Measurements from ENCODE around the gene UNC13D. TPM values are rescaled to one million over a fixed set of nuclear protein-coding genes. Genes with fewer than 3 reads are reported as not detected.

The UNC13D gene
- total RNA-seq, 1 donor from 2014 or later = 4.7 TPM

DNA sequence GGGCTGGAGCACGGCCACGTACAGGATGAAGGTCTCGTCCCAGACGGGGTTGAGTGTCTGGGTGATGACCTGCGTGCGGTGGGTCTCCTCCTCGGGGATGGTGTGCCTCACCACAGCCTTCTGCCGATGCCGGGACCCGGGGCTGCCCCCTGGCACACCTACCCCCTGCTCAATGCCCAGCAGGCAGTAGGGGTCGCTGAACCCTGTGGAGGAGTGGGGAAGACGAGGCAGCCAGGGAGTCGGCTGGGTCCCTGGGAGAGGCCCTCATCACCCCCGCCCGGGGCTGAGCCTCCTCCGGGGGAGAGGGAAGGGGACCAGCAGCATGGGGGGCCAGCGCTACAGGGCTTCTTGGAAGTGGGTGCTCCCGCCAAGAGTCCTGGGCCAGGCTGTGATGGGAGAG is 1.8 kb downstream of the UNC13D start:
- Histone ChIP-seq H3K27me3 (ENCODE audit: control insufficient read depth, insufficient read depth, low read length) (no peaks in the 10 kb centered on the region), H3K36me3 (ENCODE audit: control insufficient read depth, insufficient read depth, low read length) (peaks cover 17% of the 10 kb centered on the region), H3K4me3 (ENCODE audit: low read depth, low read length) (no peak overlapping the region)
- no peak for FAIRE-seq
- no peak for DNase-seq (ENCODE audit: low read depth)
- TF ChIP-seq, protein P1, sequence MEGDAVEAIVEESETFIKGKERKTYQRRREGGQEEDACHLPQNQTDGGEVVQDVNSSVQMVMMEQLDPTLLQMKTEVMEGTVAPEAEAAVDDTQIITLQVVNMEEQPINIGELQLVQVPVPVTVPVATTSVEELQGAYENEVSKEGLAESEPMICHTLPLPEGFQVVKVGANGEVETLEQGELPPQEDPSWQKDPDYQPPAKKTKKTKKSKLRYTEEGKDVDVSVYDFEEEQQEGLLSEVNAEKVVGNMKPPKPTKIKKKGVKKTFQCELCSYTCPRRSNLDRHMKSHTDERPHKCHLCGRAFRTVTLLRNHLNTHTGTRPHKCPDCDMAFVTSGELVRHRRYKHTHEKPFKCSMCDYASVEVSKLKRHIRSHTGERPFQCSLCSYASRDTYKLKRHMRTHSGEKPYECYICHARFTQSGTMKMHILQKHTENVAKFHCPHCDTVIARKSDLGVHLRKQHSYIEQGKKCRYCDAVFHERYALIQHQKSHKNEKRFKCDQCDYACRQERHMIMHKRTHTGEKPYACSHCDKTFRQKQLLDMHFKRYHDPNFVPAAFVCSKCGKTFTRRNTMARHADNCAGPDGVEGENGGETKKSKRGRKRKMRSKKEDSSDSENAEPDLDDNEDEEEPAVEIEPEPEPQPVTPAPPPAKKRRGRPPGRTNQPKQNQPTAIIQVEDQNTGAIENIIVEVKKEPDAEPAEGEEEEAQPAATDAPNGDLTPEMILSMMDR (IDR thresholded peaks at IDR 0.05; ENCODE audit: insufficient read depth, low read length, severe bottlenecking) = no peak

DNA sequence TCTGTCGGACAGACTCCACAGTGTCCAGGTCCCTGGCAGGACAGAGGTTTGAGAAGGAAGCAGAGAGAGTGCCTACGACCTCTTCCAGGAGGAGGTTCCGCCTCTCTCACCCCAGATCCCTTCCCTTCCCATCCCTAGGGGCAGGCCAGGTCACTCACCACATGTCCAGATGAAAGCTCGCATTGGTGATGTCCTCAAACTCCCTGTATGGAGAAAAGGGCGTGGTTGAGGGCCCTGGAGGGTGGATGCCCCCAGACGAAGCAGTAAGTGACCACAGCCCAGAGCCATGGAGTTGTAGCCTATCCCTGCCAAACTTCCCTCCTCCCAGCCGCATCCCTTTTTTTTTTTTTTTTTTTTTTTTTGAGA is 3.4 kb downstream of the UNC13D start:
- H3K4me3 ChIP-seq (ENCODE audit: low read depth, low read length) = no peak overlapping the region
- no peaks in the 10 kb centered on the region for H3K27me3 ChIP-seq (ENCODE audit: control insufficient read depth, insufficient read depth, low read length)
- peaks cover 9% of the 10 kb centered on the region for H3K36me3 ChIP-seq (ENCODE audit: control insufficient read depth, insufficient read depth, low read length)
- TF ChIP-seq, protein P1 (IDR thresholded peaks at IDR 0.05; ENCODE audit: insufficient read depth, low read length, severe bottlenecking) = no peak
- DNase-seq (ENCODE audit: low read depth) = no peak
- FAIRE-seq = no peak

DNA sequence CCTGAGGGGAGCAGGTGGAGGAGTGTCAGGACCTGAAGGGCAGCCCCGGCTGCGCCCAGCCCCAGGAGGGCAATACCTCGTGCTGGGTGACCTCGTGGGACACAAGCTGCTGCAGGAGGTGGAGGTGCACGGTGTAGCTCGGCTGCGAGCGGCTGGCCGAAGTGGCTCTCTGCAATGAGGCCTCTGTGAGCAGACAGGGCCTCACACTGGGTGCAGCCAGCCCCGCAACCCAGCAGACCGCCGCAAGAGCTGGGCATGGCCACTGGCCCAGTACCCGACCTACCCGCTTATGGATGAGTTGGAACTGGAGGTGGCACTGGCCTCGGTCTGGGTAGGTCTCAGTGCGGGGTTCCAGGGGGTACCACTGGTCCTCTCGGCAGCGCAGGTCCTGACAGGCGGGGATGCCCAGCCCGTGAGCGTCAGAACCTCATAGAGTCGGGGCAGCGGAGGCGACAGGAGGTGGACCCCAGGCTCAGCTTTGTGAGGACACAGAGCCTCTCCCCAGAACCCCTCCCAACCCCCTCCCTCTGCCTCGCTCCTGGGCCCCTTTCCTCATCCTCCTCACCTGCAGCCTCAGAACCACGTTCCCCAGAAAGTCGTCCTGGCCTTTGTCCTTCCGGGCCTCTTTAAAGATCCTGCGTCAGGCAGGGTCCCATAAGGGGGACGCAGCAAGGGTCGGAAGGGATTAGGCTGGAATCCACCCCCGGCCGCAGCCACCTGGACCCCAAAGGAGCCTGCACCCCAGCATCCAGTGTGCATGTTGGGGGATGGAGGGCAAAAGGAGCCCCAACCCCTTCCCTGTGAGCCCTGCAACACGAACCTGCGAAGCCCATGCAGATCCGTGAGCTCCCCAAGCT is 4.0 kb downstream of the UNC13D start:
- DNase-seq (ENCODE audit: low read depth) (no peak), FAIRE-seq (no peak)
- H3K4me3 ChIP-seq (ENCODE audit: low read depth, low read length) = no peak overlapping the region
- peaks cover 9% of the 10 kb centered on the region for H3K36me3 ChIP-seq (ENCODE audit: control insufficient read depth, insufficient read depth, low read length)
- TF ChIP-seq, protein P1 (IDR thresholded peaks at IDR 0.05; ENCODE audit: insufficient read depth, low read length, severe bottlenecking) = no peak
- no peaks in the 10 kb centered on the region for H3K27me3 ChIP-seq (ENCODE audit: control insufficient read depth, insufficient read depth, low read length)

DNA sequence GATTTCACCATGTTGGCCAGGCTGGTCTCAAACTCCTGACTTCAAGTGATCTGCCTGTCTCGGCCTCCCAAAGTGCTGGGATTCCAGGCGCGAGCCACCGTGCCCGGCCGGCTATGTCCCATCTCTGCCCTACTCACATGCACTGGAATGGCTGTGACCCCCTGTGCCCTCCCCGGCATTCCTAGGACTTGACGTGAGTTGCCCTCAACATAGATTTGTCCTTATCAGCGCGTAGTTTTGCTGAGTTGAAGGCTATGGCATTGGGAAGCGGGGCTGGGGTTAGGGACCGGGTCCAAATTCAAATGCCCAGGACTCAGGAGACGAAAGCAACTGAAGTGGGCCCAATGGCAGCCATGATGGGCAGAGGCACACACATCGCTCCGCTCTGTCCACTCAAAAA is 5.8 kb downstream of the UNC13D start:
- FAIRE-seq = no peak
- no peak overlapping the region for H3K4me3 ChIP-seq (ENCODE audit: low read depth, low read length)

DNA sequence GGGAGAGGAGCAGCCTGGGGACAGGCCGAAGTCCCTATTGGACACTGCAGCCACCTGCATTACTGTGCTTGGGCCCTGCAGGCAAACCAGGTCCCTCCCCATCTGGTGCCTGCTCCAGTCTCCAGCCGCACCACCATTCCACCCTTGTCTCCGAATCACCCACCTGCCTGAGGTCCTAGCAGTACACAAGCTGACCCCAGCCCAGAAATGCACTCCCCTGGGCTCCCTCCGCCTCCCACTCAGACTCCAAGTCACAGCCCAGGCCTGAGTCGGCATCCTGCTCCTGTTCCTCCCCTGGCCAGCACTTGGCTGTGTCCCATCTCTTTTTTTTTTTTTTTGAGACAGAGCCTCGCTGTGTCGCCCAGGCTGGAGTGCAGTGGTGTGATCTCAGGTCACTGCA is 6.3 kb downstream of the UNC13D start:
- Histone ChIP-seq H3K36me3 (ENCODE audit: control insufficient read depth, insufficient read depth, low read length) (peaks cover 9% of the 10 kb centered on the region), H3K27me3 (ENCODE audit: control insufficient read depth, insufficient read depth, low read length) (no peaks in the 10 kb centered on the region), H3K4me3 (ENCODE audit: low read depth, low read length) (no peak overlapping the region)
- DNase-seq (ENCODE audit: low read depth) = no peak
- no peak for FAIRE-seq
- TF ChIP-seq, protein P1 (IDR thresholded peaks at IDR 0.05; ENCODE audit: insufficient read depth, low read length, severe bottlenecking) = no peak

More for the DNA sequence above, 5.8 kb downstream of the UNC13D start:
- TF ChIP-seq, protein P1 (IDR thresholded peaks at IDR 0.05; ENCODE audit: insufficient read depth, low read length, severe bottlenecking) = no peak
- no peak for DNase-seq (ENCODE audit: low read depth)
- H3K36me3 ChIP-seq (ENCODE audit: control insufficient read depth, insufficient read depth, low read length) = peaks cover 9% of the 10 kb centered on the region
- H3K27me3 ChIP-seq (ENCODE audit: control insufficient read depth, insufficient read depth, low read length) = no peaks in the 10 kb centered on the region

DNA sequence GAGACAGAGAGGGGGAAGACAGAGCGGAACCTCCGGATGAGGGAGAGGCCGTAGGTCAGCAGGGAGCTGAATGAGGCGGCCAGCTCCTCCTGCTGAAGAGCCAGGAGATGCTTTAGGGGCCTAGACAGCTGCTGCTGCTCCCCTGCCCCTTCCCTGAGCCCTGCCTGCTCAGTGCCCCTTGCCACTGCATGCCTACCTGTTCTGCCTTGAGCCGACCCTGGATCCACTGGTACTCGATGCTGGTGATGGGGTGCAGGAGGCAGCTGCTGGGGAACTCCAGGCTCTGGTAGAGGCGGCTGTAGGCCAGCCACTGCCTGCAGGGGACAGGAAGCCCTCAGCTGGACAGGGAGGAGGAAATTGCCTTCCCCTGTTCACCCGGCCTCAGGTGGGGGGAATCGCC is 7.6 kb downstream of the UNC13D start:
- Histone ChIP-seq H3K4me3 (ENCODE audit: low read depth, low read length) (no peak overlapping the region), H3K27me3 (ENCODE audit: control insufficient read depth, insufficient read depth, low read length) (no peaks in the 10 kb centered on the region), H3K36me3 (ENCODE audit: control insufficient read depth, insufficient read depth, low read length) (peaks cover 8% of the 10 kb centered on the region)
- FAIRE-seq = no peak
- TF ChIP-seq, protein P1 (IDR thresholded peaks at IDR 0.05; ENCODE audit: insufficient read depth, low read length, severe bottlenecking) = no peak
- no peak for DNase-seq (ENCODE audit: low read depth)
